ENCODE data around the gene TMC4.

The TMC4 gene

DNA sequence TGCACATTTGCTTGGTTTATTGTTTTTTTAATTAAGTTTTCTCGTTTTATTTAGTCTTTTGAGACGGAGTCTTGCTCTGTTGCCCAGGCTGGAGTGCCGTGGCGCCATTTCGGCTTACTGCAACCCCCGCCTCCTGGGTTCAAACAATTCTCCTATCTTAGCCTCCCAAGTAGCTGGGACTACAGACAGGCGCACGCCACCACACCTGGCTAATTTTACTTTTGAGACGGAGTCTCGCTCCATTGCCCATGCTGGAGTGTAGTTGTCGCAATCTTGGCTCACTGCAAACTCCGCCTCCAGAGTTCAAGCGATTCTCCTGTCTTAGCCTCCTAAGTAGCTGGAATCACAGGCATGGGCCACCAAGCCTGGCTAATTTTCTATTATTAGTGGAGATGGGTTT, 29.0 kb upstream of the TMC4 start:
- no peaks in the 10 kb centered on the region; the same call in 1 of the 2 replicates for H3F3A ChIP-seq (ENCODE audit: low read depth)
- H3K4me2 ChIP-seq (ENCODE audit: low read depth, low read length, poor library complexity, severe bottlenecking), result peak overlapping the region; percentile 100
- peaks cover 60% of the 10 kb centered on the region for H4K20me1 ChIP-seq (ENCODE audit: insufficient read depth, low read length, poor library complexity, severe bottlenecking)

GRCh38 chr19:54201172-54201701, 28.3 kb upstream of the TMC4 start:
- no peak for TF ChIP-seq EZH2phosphoT487 (IDR thresholded peaks at IDR 0.05; ENCODE audit: borderline replicate concordance)
- TF ChIP-seq, protein P1, sequence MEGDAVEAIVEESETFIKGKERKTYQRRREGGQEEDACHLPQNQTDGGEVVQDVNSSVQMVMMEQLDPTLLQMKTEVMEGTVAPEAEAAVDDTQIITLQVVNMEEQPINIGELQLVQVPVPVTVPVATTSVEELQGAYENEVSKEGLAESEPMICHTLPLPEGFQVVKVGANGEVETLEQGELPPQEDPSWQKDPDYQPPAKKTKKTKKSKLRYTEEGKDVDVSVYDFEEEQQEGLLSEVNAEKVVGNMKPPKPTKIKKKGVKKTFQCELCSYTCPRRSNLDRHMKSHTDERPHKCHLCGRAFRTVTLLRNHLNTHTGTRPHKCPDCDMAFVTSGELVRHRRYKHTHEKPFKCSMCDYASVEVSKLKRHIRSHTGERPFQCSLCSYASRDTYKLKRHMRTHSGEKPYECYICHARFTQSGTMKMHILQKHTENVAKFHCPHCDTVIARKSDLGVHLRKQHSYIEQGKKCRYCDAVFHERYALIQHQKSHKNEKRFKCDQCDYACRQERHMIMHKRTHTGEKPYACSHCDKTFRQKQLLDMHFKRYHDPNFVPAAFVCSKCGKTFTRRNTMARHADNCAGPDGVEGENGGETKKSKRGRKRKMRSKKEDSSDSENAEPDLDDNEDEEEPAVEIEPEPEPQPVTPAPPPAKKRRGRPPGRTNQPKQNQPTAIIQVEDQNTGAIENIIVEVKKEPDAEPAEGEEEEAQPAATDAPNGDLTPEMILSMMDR (conservative IDR thresholded peaks at IDR 0.05; ENCODE audit: low read length), result no peak
- Histone ChIP-seq H3K9me3 (ENCODE audit: insufficient read depth, low read depth, low read length) (no peaks in the 10 kb centered on the region), H3K9ac (ENCODE audit: low read depth, low read length, poor library complexity, severe bottlenecking) (peak overlapping the region; percentile 75), H4K20me1 (ENCODE audit: insufficient read depth, low read length, poor library complexity, severe bottlenecking) (peaks cover 53% of the 10 kb centered on the region), H3K4me3 (ENCODE audit: low read length, poor library complexity, severe bottlenecking) (peak overlapping the region; percentile 100), H3K36me3 (ENCODE audit: insufficient read depth, low read length) (peaks cover 50% of the 10 kb centered on the region), H3K4me2 (ENCODE audit: low read depth, low read length, poor library complexity, severe bottlenecking) (peak overlapping the region; percentile 100), H3K79me2 (ENCODE audit: insufficient read depth, low read length) (peaks cover 58% of the 10 kb centered on the region), H3K4me1 (ENCODE audit: insufficient read depth, low read length, poor library complexity, severe bottlenecking) (peaks cover 41% of the 10 kb centered on the region), H3F3A (ENCODE audit: low read depth) (no peaks in the 10 kb centered on the region; the same call in 1 of the 2 replicates), H2AFZ (ENCODE audit: low read length) (no peak overlapping the region), H3K9me2 (replicated peaks; ENCODE audit: low read depth, low read length) (no peaks in the 10 kb centered on the region), H3K27me3 (ENCODE audit: insufficient read depth, low read length, poor library complexity, severe bottlenecking) (no peaks in the 10 kb centered on the region)

More for the DNA sequence above, 29.0 kb upstream of the TMC4 start:
- Histone ChIP-seq H3K4me3 (ENCODE audit: low read length, poor library complexity, severe bottlenecking) (peak overlapping the region; percentile 100), H3K9me2 (replicated peaks; ENCODE audit: low read depth, low read length) (no peaks in the 10 kb centered on the region), H3K79me2 (ENCODE audit: insufficient read depth, low read length) (peaks cover 65% of the 10 kb centered on the region), H3K4me1 (ENCODE audit: insufficient read depth, low read length, poor library complexity, severe bottlenecking) (peaks cover 44% of the 10 kb centered on the region), H3K27me3 (ENCODE audit: insufficient read depth, low read length, poor library complexity, severe bottlenecking) (no peaks in the 10 kb centered on the region), H3K9me3 (ENCODE audit: insufficient read depth, low read depth, low read length) (no peaks in the 10 kb centered on the region), H2AFZ (ENCODE audit: low read length) (no peak overlapping the region), H3K9ac (ENCODE audit: low read depth, low read length, poor library complexity, severe bottlenecking) (peak overlapping the region; percentile 75), H3K36me3 (ENCODE audit: insufficient read depth, low read length) (peaks cover 57% of the 10 kb centered on the region)
- TF ChIP-seq EZH2phosphoT487 (IDR thresholded peaks at IDR 0.05; ENCODE audit: borderline replicate concordance), result no peak
- TF ChIP-seq, protein P1 (conservative IDR thresholded peaks at IDR 0.05; ENCODE audit: low read length), result no peak

- H3F3A ChIP-seq (ENCODE audit: low read depth), result no peaks in the 10 kb centered on the region; the same call in 1 of the 2 replicates
- no peaks in the 10 kb centered on the region for H3K9me2 ChIP-seq (replicated peaks; ENCODE audit: low read depth, low read length)
- peaks cover 39% of the 10 kb centered on the region for H3K79me2 ChIP-seq (ENCODE audit: insufficient read depth, low read length)
- H3K9ac ChIP-seq (ENCODE audit: low read depth, low read length, poor library complexity, severe bottlenecking), result peak overlapping the region; percentile 75
- H3K4me1 ChIP-seq (ENCODE audit: insufficient read depth, low read length, poor library complexity, severe bottlenecking), result peaks cover 27% of the 10 kb centered on the region
- H3K27me3 ChIP-seq (ENCODE audit: insufficient read depth, low read length, poor library complexity, severe bottlenecking), result no peaks in the 10 kb centered on the region
- H2AFZ ChIP-seq (ENCODE audit: low read length), result no peak overlapping the region
- peaks cover 31% of the 10 kb centered on the region for H3K36me3 ChIP-seq (ENCODE audit: insufficient read depth, low read length)
- no peak overlapping the region for H3K4me3 ChIP-seq (ENCODE audit: low read length, poor library complexity, severe bottlenecking)
- no peaks in the 10 kb centered on the region for H3K9me3 ChIP-seq (ENCODE audit: insufficient read depth, low read depth, low read length)
- no peak for TF ChIP-seq EZH2phosphoT487 (IDR thresholded peaks at IDR 0.05; ENCODE audit: borderline replicate concordance)
- TF ChIP-seq, protein P1 (conservative IDR thresholded peaks at IDR 0.05; ENCODE audit: low read length), result no peak
- peak overlapping the region; percentile 80 for H3K4me2 ChIP-seq (ENCODE audit: low read depth, low read length, poor library complexity, severe bottlenecking)
- peaks cover 35% of the 10 kb centered on the region for H4K20me1 ChIP-seq (ENCODE audit: insufficient read depth, low read length, poor library complexity, severe bottlenecking)
These were observed 26.4 kb upstream of the TMC4 start for GRCh38 chr19:54199401-54199800.
